SK-N-SH (cell line): ENCODE results near the gene STKLD1. TPM values are rescaled to one million over a fixed set of nuclear protein-coding genes. Genes with fewer than 3 reads are reported as not detected.

ENCODE experiments used
- CTCF ChIA-PET: fragments of 300-600, 350-600 bp; formaldehyde crosslinking; extraction: SDS; loops from one replicate; lab custom pipeline; 2021; lab: Yijun Ruan, JAX
- POLR2A ChIA-PET: fragments of 350-600 bp; sonication (Branson Sonifier 250); formaldehyde crosslinking; extraction: SDS; loops from one replicate; lab custom pipeline; 2020; ENCODE audit warnings: antibody characterized with exemption, inconsistent platforms; lab: Yijun Ruan, JAX
- DNase-seq: peaks from one replicate; pipeline ENCODE4 v3.0.0; 2012
- H2AFZ ChIP-seq: fragments of 200-600 bp; sonication (generic); 2 replicates; pipeline ENCODE4 v1.8.1; 2016; ENCODE audit warnings: antibody characterized with exemption, mild to moderate bottlenecking, low read depth
- H3F3A ChIP-seq: fragments of 200-600 bp; sonication (generic); replicated peaks from 2 replicates; pipeline ENCODE3; 2016; ENCODE audit warnings: antibody characterized with exemption, mild to moderate bottlenecking; ENCODE audit not compliant: insufficient read depth
- H3K27ac ChIP-seq, 2 experiments: fragments of 200-500 bp in 1 of 2; fragments of 200-600 bp in 1 of 2; sonication (Bioruptor generic) in 1 of 2; sonication (generic), shearing (Covaris generic) in 1 of 2; 2 replicates each; pipeline versions ENCODE4 v1.5.1 to v1.6.1; 2014 to 2016; ENCODE audit warnings: low read depth in 2 of 2, inconsistent platforms in 1 of 2, low read length in 1 of 2, mild to moderate bottlenecking in 1 of 2, mixed read lengths in 1 of 2
- H3K27me3 ChIP-seq: fragments of 200-600 bp; sonication (generic), shearing (Covaris generic); 2 replicates; pipeline ENCODE4 v1.6.1; 2016; ENCODE audit warnings: mixed run types; ENCODE audit not compliant: insufficient read depth
- H3K36me3 ChIP-seq, 2 experiments: fragments of 200-500 bp in 1 of 2; fragments of 200-600 bp in 1 of 2; sonication (Bioruptor generic) in 1 of 2; sonication (generic) in 1 of 2; replicated peaks in 1 of 2; 2 replicates each; pipeline versions ENCODE3 to v1.5.1; 2014 to 2016; ENCODE audit warnings: low read length in 1 of 2, mild to moderate bottlenecking in 1 of 2; ENCODE audit not compliant: insufficient read depth in 2 of 2, control insufficient read depth in 1 of 2
- H3K4me1 ChIP-seq, 2 experiments: fragments of 200-500 bp in 1 of 2; fragments of 200-600 bp in 1 of 2; sonication (Bioruptor generic) in 1 of 2; sonication (generic), shearing (Covaris generic) in 1 of 2; 2 replicates each; pipeline versions ENCODE4 v1.5.1 to v1.6.1; 2014 to 2016; ENCODE audit warnings: low read depth in 1 of 2, low read length in 1 of 2, mixed run types in 1 of 2; ENCODE audit not compliant: insufficient read depth in 2 of 2, control insufficient read depth in 1 of 2
- H3K4me2 ChIP-seq: fragments of 200-600 bp; sonication (generic), shearing (Covaris generic); 2 replicates; pipeline ENCODE4 v1.6.1; 2017; ENCODE audit warnings: mixed run types
- H3K4me3 ChIP-seq, 2 experiments: fragments of 200-500 bp in 1 of 2; fragments of 200-600 bp in 1 of 2; sonication (Bioruptor generic) in 1 of 2; sonication (generic), shearing (Covaris generic) in 1 of 2; 2 replicates each; pipeline versions ENCODE4 v1.5.1 to v1.8.1; 2014 to 2016; ENCODE audit warnings: low read depth in 2 of 2, inconsistent platforms in 1 of 2, low read length in 1 of 2, mild to moderate bottlenecking in 1 of 2, mixed read lengths in 1 of 2, moderate library complexity in 1 of 2
- H3K79me2 ChIP-seq: fragments of 200-600 bp; sonication (generic); 2 replicates; pipeline ENCODE4 v1.8.1; 2017; ENCODE audit warnings: mild to moderate bottlenecking; ENCODE audit not compliant: insufficient read depth
- H3K9ac ChIP-seq: fragments of 200-600 bp; sonication (generic); 2 replicates; pipeline ENCODE4 v1.6.1; 2017; ENCODE audit warnings: mixed run types
- H3K9me2 ChIP-seq: fragments of 200-600 bp; sonication (generic); 2 replicates; pipeline ENCODE4 v1.6.1; 2017; ENCODE audit warnings: mixed run types
- H3K9me3 ChIP-seq: fragments of 200-600 bp; sonication (generic); 2 replicates; pipeline ENCODE4 v1.6.1; 2017; ENCODE audit warnings: mixed run types, mild to moderate bottlenecking, moderate library complexity
- H4K20me1 ChIP-seq: fragments of 200-600 bp; sonication (generic); 2 replicates; pipeline ENCODE4 v1.6.1; 2017; ENCODE audit warnings: mild to moderate bottlenecking, mixed run types; ENCODE audit not compliant: insufficient read depth
- EZH2phosphoT487 ChIP-seq: fragments of 200-600 bp; sonication (generic); IDR thresholded peaks from 2 replicates; pipeline ENCODE4 v1.6.1; 2017; ENCODE audit warnings: low read depth, mixed run types, mild to moderate bottlenecking, antibody characterized with exemption, moderate library complexity, borderline replicate concordance
- GABPA ChIP-seq: IDR thresholded peaks from 2 replicates; pipeline ENCODE4 v1.4.0; 2012; ENCODE audit warnings: low read depth, mild to moderate bottlenecking
- JUND ChIP-seq: IDR thresholded peaks from 2 replicates; pipeline ENCODE4 v1.4.0; 2012
- NFIC ChIP-seq: IDR thresholded peaks from 2 replicates; pipeline ENCODE4 v1.4.0; 2012; ENCODE audit warnings: borderline replicate concordance
- PBX3 ChIP-seq: IDR thresholded peaks from 2 replicates; pipeline ENCODE4; 2012
- RCOR1 ChIP-seq: fragments of 150-350 bp; IDR thresholded peaks from 2 replicates; pipeline ENCODE4 v1.6.1; 2017; ENCODE audit warnings: antibody characterized with exemption, low read length
- SIN3A ChIP-seq: IDR thresholded peaks from 2 replicates; pipeline ENCODE4 v1.6.1; 2012; ENCODE audit warnings: low read depth, mild to moderate bottlenecking, low read length, moderate library complexity, borderline replicate concordance
- SMC3 ChIP-seq: IDR thresholded peaks from 2 replicates; pipeline ENCODE4 v1.6.1; 2012; ENCODE audit warnings: low read depth, low read length, improper control_type of control experiment
- TEAD4 ChIP-seq: IDR thresholded peaks from 2 replicates; pipeline ENCODE4 v1.4.0; 2012; ENCODE audit warnings: mild to moderate bottlenecking, borderline replicate concordance; ENCODE audit not compliant: insufficient read depth
- YY1 ChIP-seq: IDR thresholded peaks from 2 replicates; pipeline ENCODE4 v1.4.0; 2012; ENCODE audit warnings: low read depth, mild to moderate bottlenecking
- WGBS: methylation state at CpG from one replicate; pipeline ENCODE4 v1.1.6; 2017; ENCODE audit warnings: low lambda C conversion rate; 5-methylcytosine and 5-hydroxymethylcytosine counted together
- polyA plus RNA-seq, 3 experiments: library from polyadenylated mRNA; depleted of rRNA; stranded (reverse); fragments of >200 nt; gene quantifications; 2 replicates each; pipeline ENCODE4 v1.2.3, GENCODE V29; 2012
- TF ChIP-seq, protein P1 (sequence below): IDR thresholded peaks from 2 replicates; pipeline ENCODE4 v1.6.1; 2012; ENCODE audit warnings: mild to moderate bottlenecking, low read depth, low read length, moderate library complexity
- TF ChIP-seq, protein P2 (sequence below): IDR thresholded peaks from 2 replicates; pipeline ENCODE4 v1.4.0; 2012; ENCODE audit warnings: low read depth, borderline replicate concordance

STKLD1 gene
- polyA plus RNA-seq, 1 of the 3 experiments (the other 2 are of a cell fraction): 2.3 TPM

GRCh38 chr9:133340256-133340655 is 35.9 kb upstream of the STKLD1 start:
- Histone ChIP-seq H3K4me3 (no peak overlapping the region), H3K27me3 (no peaks in the 10 kb centered on the region), H3K9ac (no peak overlapping the region), H3K27ac (no peak overlapping the region), H3K9me3 (no peaks in the 10 kb centered on the region), H3K9me2 (no peaks in the 10 kb centered on the region), H3K36me3 (peaks cover 20 to 60% of the 10 kb centered on the region in 2 experiments), H3K79me2 (peaks cover 7% of the 10 kb centered on the region), H3F3A (peaks cover 6% of the 10 kb centered on the region), H2AFZ (no peak overlapping the region), H3K4me2 (no peak overlapping the region), H3K4me1 (peaks cover 0 to 4% of the 10 kb centered on the region in 2 experiments; a peak in 1 of 4 replicates), H4K20me1 (no peaks in the 10 kb centered on the region)
- ChIA-PET POLR2A (interaction anchor here (1.2 kb wide), 1 partner anchor 8 kb away, joined by 4 read pairs; the partner anchor contains the start of genes MED22 and RPL7A), CTCF (interaction anchor here (1.8 to 2.6 kb wide), 2 partner anchors 11 to 154 kb away, joined by 5 to 13 read pairs; no protein-coding TSS in a partner anchor)
- TF ChIP-seq NFIC (no peak), PBX3 (no peak), RCOR1 (no peak), SIN3A (no peak), TEAD4 (no peak), SMC3 (no peak)
- TF ChIP-seq, protein P1, sequence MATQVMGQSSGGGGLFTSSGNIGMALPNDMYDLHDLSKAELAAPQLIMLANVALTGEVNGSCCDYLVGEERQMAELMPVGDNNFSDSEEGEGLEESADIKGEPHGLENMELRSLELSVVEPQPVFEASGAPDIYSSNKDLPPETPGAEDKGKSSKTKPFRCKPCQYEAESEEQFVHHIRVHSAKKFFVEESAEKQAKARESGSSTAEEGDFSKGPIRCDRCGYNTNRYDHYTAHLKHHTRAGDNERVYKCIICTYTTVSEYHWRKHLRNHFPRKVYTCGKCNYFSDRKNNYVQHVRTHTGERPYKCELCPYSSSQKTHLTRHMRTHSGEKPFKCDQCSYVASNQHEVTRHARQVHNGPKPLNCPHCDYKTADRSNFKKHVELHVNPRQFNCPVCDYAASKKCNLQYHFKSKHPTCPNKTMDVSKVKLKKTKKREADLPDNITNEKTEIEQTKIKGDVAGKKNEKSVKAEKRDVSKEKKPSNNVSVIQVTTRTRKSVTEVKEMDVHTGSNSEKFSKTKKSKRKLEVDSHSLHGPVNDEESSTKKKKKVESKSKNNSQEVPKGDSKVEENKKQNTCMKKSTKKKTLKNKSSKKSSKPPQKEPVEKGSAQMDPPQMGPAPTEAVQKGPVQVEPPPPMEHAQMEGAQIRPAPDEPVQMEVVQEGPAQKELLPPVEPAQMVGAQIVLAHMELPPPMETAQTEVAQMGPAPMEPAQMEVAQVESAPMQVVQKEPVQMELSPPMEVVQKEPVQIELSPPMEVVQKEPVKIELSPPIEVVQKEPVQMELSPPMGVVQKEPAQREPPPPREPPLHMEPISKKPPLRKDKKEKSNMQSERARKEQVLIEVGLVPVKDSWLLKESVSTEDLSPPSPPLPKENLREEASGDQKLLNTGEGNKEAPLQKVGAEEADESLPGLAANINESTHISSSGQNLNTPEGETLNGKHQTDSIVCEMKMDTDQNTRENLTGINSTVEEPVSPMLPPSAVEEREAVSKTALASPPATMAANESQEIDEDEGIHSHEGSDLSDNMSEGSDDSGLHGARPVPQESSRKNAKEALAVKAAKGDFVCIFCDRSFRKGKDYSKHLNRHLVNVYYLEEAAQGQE: no peak
- 88% methylated on average over 3 of the region's 3 CpGs for WGBS
- DNase-seq: no peak

DNA sequence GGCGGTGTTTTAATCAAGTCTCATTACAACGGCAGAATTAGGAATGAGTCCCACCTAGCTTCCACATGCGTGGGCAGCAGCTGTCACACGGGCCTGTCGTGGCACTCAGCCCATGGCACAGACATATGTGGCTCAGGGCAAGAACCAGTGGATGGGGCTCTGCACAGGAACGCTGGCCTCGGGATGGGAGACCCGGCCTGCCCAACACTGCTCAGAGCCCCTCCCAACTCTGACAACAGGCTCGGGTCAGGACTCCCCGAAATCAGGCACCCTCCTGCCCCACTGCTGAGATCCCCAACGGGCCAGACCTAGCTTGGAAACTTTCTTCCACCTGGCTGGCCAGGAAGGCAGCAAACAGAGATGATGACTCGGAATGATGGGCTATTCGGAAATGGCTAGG is 35.2 kb upstream of the STKLD1 start:
- CTCF ChIA-PET: interaction anchor here (1.5 to 2.6 kb wide), 2 partner anchors 10 to 17 kb away, joined by 4 to 13 read pairs; no protein-coding TSS in a partner anchor
- peaks cover 20 to 65% of the 10 kb centered on the region in 2 experiments for H3K36me3 ChIP-seq

More for the DNA sequence above, 35.2 kb upstream of the STKLD1 start:
- H3K9ac ChIP-seq: no peak overlapping the region
- no peaks in the 10 kb centered on the region for H3K9me2 ChIP-seq
- no peak overlapping the region for H3K4me3 ChIP-seq
- H3K79me2 ChIP-seq: peaks cover 7% of the 10 kb centered on the region
- 98% methylated on average over 11 of the region's 13 CpGs for WGBS
- no peak overlapping the region for H2AFZ ChIP-seq
- H3K27ac ChIP-seq: no peak overlapping the region
- TF ChIP-seq GABPA (no peak), YY1 (no peak), RCOR1 (no peak), EZH2phosphoT487 (no peak), JUND (no peak), SIN3A (no peak), SMC3 (no peak)
- TF ChIP-seq, protein P2, sequence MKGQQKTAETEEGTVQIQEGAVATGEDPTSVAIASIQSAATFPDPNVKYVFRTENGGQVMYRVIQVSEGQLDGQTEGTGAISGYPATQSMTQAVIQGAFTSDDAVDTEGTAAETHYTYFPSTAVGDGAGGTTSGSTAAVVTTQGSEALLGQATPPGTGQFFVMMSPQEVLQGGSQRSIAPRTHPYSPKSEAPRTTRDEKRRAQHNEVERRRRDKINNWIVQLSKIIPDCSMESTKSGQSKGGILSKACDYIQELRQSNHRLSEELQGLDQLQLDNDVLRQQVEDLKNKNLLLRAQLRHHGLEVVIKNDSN: no peak
- H4K20me1 ChIP-seq: peaks cover 1% of the 10 kb centered on the region; the same call in 1 of the 2 replicates
- no peaks in the 10 kb centered on the region for H3K9me3 ChIP-seq
- no peak for DNase-seq
- H3K27me3 ChIP-seq: no peaks in the 10 kb centered on the region
- peaks cover 0 to 5% of the 10 kb centered on the region in 2 experiments; a peak in 1 of 4 replicates for H3K4me1 ChIP-seq
- no peak overlapping the region for H3K4me2 ChIP-seq
- POLR2A ChIA-PET: no interaction called here
- H3F3A ChIP-seq: peaks cover 6% of the 10 kb centered on the region
